ENCODE data around the gene TLN1. TPM values are rescaled to one million over a fixed set of nuclear protein-coding genes. Genes with fewer than 3 reads are reported as not detected.

The TLN1 gene
- polyA plus RNA-seq, 1 experiment, result 399 TPM

DNA sequence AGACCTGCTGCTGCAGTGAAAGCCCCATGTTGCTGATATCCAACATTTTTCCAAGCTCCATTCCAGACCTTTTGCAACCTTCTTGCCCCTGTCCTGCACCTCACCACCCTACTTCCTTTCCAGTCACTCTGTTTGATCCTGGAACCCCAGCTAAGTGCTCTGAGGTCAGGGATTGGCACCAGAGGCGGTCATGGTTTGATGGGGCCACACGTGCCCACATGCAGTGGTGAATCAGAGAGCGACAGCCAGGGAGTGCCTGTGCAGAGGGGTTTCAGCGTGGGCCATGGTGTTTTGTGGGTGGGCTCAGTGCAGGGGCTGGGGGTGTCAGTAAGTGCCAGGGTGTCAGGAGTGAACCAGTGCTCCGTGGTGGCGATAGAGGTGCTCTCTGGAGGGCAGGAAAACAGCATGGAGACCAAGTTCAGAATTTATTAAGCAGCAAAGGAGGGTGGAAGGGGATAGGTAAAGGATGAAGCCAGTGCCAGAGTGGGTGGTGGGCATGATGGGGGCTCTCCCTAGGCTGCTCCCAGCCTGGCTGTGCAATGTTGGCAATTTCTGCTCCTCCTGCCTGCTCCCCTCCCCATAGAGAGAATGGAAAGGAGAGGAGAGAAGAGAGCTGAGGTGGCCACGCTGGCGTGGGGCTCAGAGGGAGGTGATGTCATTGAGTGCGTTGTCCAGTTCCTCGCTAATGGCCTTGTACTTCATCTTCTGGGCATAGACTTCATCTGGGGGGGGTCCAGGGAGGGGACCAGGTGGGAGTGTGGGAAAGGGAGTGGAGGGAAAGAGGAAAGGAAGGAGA lies 49.3 kb downstream of the TLN1 start:
- Histone ChIP-seq H3K36me3 (ENCODE audit: control insufficient read depth, insufficient read depth, low read length) (peaks cover 45% of the 10 kb centered on the region), H3K27me3 (ENCODE audit: control insufficient read depth, insufficient read depth, low read length) (no peaks in the 10 kb centered on the region), H3K4me3 (ENCODE audit: low read depth, low read length) (no peak overlapping the region)
- TF ChIP-seq, protein P1, sequence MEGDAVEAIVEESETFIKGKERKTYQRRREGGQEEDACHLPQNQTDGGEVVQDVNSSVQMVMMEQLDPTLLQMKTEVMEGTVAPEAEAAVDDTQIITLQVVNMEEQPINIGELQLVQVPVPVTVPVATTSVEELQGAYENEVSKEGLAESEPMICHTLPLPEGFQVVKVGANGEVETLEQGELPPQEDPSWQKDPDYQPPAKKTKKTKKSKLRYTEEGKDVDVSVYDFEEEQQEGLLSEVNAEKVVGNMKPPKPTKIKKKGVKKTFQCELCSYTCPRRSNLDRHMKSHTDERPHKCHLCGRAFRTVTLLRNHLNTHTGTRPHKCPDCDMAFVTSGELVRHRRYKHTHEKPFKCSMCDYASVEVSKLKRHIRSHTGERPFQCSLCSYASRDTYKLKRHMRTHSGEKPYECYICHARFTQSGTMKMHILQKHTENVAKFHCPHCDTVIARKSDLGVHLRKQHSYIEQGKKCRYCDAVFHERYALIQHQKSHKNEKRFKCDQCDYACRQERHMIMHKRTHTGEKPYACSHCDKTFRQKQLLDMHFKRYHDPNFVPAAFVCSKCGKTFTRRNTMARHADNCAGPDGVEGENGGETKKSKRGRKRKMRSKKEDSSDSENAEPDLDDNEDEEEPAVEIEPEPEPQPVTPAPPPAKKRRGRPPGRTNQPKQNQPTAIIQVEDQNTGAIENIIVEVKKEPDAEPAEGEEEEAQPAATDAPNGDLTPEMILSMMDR (IDR thresholded peaks at IDR 0.05; ENCODE audit: insufficient read depth, low read depth, low read length), result no peak
- CTCF ChIA-PET, result interaction anchor here (1.1 to 3.5 kb wide), 5 partner anchors 9 to 71 kb away, joined by 3 to 20 read pairs (median 3); partner anchors contain the start of gene CA9
- DNase-seq (ENCODE audit: low read depth), result no peak
- POLR2A ChIA-PET, result no interaction called here

DNA sequence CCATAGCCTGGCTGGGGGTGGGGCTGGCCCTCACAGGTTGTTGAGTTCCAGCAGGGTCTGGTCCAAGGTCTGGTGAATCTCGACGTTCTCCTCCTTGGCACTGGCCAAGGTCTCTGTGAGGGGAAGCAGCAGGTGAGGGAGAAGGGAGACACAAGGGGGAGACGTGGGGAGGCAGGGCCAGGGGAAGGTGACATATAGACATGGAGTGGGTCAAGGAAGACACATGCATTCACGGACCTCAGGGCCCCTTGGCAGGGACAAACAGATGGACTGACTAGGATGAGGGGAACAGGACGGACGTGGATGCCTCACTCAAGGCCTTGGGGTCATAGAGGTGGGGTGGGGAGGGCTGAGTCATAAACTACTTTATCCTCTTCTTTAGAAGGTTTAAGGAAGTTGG lies 49.9 kb downstream of the TLN1 start:
- TF ChIP-seq, protein P1 (IDR thresholded peaks at IDR 0.05; ENCODE audit: insufficient read depth, low read depth, low read length), result no peak
- Histone ChIP-seq H3K27me3 (ENCODE audit: control insufficient read depth, insufficient read depth, low read length) (no peaks in the 10 kb centered on the region), H3K4me3 (ENCODE audit: low read depth, low read length) (no peak overlapping the region), H3K36me3 (ENCODE audit: control insufficient read depth, insufficient read depth, low read length) (peaks cover 45% of the 10 kb centered on the region)
- no peak for DNase-seq (ENCODE audit: low read depth)
- ChIA-PET CTCF (interaction anchor here (1.4 to 1.6 kb wide), 2 partner anchors 14 to 50 kb away, joined by 3 to 4 read pairs; partner anchors contain the start of genes CREB3 and TLN1), POLR2A (no interaction called here)

DNA sequence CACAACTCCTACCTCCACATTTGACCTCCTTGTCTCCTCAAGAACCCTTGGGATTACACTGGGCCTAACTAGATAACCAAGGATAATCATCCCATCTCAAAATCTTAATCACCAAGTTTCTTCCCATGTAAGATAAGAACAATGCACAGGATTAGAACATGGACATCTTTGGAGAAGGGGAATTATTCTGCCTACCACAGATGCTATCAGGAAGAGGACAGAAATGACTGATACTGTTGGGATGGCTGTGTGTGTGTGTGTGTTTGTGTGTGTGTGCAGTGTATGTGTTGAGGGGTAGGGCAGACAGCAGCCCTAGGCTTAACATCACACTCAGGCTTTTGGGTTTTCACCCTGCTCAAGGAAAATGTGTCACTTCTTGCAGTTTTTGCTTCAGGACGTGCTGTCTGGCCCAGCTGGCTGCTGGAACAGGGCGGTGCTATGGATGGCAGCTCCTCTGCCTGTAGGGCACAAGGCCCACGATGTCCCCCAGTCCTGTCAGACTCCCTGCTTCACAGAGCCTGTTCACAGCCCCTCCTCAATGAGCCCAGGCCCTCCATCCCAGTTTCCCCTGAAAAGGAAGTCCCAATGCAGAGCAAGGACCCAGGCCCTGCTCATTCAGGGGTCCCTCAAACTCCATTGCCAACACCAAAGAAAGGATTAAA lies 50.5 kb downstream of the TLN1 start:
- no peak for DNase-seq (ENCODE audit: low read depth)
- POLR2A ChIA-PET, result interaction anchor here (1.1 kb wide), 1 partner anchor 9 kb away, joined by 4 read pairs; no protein-coding TSS in a partner anchor
- no peak overlapping the region for H3K4me3 ChIP-seq (ENCODE audit: low read depth, low read length)
- TF ChIP-seq, protein P1 (IDR thresholded peaks at IDR 0.05; ENCODE audit: insufficient read depth, low read depth, low read length), result no peak
- peaks cover 42% of the 10 kb centered on the region for H3K36me3 ChIP-seq (ENCODE audit: control insufficient read depth, insufficient read depth, low read length)
- CTCF ChIA-PET, result interaction anchor here (1.4 to 1.6 kb wide), 2 partner anchors 15 to 51 kb away, joined by 3 to 4 read pairs; partner anchors contain the start of genes CREB3 and TLN1
- H3K27me3 ChIP-seq (ENCODE audit: control insufficient read depth, insufficient read depth, low read length), result no peaks in the 10 kb centered on the region

DNA sequence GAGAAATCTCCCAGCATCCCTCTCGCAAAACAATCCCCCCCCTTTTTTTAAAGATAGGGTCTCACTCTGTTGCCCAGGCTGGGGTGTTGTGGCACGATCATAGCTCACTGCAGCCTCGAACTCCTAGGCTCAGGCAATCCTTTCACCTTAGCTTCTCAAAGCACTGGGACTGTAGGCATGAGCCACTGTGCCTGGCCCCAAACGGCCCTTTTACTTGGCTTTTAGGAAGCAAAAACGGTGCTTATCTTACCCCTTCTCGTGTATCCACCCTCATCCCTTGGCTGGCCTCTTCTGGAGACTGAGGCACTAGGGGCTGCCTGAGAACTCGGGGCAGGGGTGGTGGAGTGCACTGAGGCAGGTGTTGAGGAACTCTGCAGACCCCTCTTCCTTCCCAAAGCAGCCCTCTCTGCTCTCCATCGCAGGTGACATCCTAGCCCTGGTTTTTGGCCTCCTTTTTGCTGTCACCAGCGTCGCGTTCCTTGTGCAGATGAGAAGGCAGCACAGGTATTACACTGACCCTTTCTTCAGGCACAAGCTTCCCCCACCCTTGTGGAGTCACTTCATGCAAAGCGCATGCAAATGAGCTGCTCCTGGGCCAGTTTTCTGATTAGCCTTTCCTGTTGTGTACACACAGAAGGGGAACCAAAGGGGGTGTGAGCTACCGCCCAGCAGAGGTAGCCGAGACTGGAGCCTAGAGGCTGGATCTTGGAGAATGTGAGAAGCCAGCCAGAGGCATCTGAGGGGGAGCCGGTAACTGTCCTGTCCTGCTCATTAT lies 51.5 kb downstream of the TLN1 start:
- ChIA-PET CTCF (interaction anchor here (1.0 to 1.7 kb wide), 5 partner anchors 16 to 70 kb away, joined by 3 to 8 read pairs (median 4); partner anchors contain the start of genes ARHGEF39, CCDC107, CREB3 and TLN1), POLR2A (interaction anchor here (0.7 to 1.9 kb wide), 4 partner anchors 8 to 52 kb away, joined by 3 to 6 read pairs (median 4); partner anchors contain the start of gene CREB3)
- H3K27me3 ChIP-seq (ENCODE audit: control insufficient read depth, insufficient read depth, low read length), result no peaks in the 10 kb centered on the region
- TF ChIP-seq, protein P1 (IDR thresholded peaks at IDR 0.05; ENCODE audit: insufficient read depth, low read depth, low read length), result no peak
- no peak for DNase-seq (ENCODE audit: low read depth)
- H3K36me3 ChIP-seq (ENCODE audit: control insufficient read depth, insufficient read depth, low read length), result peaks cover 35% of the 10 kb centered on the region
- no peak overlapping the region for H3K4me3 ChIP-seq (ENCODE audit: low read depth, low read length)

All from BJ (cell line).